Stomach (tissue), 4 donors: ENCODE data around the gene KIF6.

Experiments
- POLR2A ChIP-seq, 4 donors: fragments of 450-650 bp; IDR thresholded peaks; one replicate each; pipeline ENCODE4 v1.6.1; 2016; ENCODE audit warnings: antibody characterized with exemption in 4 of 4, control low read depth in 2 of 4, mild to moderate bottlenecking in 1 of 4, moderate library complexity in 1 of 4
- TF ChIP-seq, protein P1 (sequence below), 7 experiments: fragments of 450-650 bp in 4 of 7; fragments of 200-600 bp in 3 of 7; sonication (generic) in 3 of 7; IDR thresholded peaks; one replicate each; pipeline ENCODE4 v1.5.1; 2016 to 2019; ENCODE audit warnings: antibody characterized with exemption in 7 of 7, control low read depth in 2 of 7, mild to moderate bottlenecking in 1 of 7

DNA sequence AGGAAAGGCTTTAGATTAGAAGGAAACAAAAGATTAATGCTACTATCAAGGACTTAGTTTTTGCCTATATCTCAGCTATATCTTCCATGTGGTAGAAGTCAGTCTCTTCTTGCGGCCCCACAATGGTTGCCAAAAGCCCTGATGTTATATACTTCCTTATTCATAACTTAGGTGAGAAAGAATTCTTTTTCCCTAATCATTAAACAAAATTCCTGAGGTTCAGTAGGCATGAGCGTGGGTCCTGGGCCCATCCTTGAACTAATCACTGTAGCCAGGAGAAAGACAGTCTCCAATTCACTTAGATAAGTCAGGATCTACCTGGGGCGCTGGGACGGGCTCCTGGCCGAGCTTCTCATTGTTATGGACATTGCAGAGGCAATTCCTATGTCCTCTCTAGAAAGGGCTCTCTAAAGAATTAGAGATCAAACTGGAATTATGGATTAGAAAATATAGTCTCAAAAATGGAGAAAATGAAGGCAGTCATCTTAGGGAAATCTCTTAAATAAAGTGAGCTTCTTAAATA, 134.3 kb downstream of the KIF6 start:
- TF ChIP-seq, protein P1, sequence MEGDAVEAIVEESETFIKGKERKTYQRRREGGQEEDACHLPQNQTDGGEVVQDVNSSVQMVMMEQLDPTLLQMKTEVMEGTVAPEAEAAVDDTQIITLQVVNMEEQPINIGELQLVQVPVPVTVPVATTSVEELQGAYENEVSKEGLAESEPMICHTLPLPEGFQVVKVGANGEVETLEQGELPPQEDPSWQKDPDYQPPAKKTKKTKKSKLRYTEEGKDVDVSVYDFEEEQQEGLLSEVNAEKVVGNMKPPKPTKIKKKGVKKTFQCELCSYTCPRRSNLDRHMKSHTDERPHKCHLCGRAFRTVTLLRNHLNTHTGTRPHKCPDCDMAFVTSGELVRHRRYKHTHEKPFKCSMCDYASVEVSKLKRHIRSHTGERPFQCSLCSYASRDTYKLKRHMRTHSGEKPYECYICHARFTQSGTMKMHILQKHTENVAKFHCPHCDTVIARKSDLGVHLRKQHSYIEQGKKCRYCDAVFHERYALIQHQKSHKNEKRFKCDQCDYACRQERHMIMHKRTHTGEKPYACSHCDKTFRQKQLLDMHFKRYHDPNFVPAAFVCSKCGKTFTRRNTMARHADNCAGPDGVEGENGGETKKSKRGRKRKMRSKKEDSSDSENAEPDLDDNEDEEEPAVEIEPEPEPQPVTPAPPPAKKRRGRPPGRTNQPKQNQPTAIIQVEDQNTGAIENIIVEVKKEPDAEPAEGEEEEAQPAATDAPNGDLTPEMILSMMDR (IDR thresholded peaks at IDR 0.05): no peak
- no peak for TF ChIP-seq POLR2A (IDR thresholded peaks at IDR 0.05)
